H9 (cell line): ENCODE measurements around the gene NOS1AP. TPM values are rescaled to one million over a fixed set of nuclear protein-coding genes. Genes with fewer than 3 reads are reported as not detected.

Experiments used
- DNase-seq: peaks from one replicate; pipeline ENCODE4 v3.0.0-alpha.2; 2017
- H2AFZ ChIP-seq: one replicate; pipeline ENCODE4 v1.6.1; 2013; ENCODE audit warnings: mild to moderate bottlenecking, low read length, control low read depth, moderate library complexity
- H2AK5ac ChIP-seq: 2 replicates; pipeline ENCODE4 v1.6.1; 2013; ENCODE audit warnings: low read length, control low read depth, mixed read lengths; ENCODE audit not compliant: insufficient read length
- H2BK120ac ChIP-seq: one replicate; pipeline ENCODE4 v1.6.1; 2013; ENCODE audit warnings: low read depth, mild to moderate bottlenecking, low read length, control low read depth, inconsistent platforms; ENCODE audit not compliant: poor library complexity, severe bottlenecking
- H2BK12ac ChIP-seq: 2 replicates; pipeline ENCODE4 v1.6.1; 2013; ENCODE audit warnings: low read length, control low read depth, mixed read lengths, low read depth; ENCODE audit not compliant: insufficient read length
- H2BK15ac ChIP-seq: 2 replicates; pipeline ENCODE4 v1.6.1; 2013; ENCODE audit warnings: low read depth, low read length, control low read depth
- H2BK20ac ChIP-seq: one replicate; pipeline ENCODE4 v1.6.1; 2013; ENCODE audit warnings: low read depth, mild to moderate bottlenecking, low read length, control low read depth, inconsistent platforms; ENCODE audit not compliant: poor library complexity, severe bottlenecking
- H2BK5ac ChIP-seq: 2 replicates; pipeline ENCODE4 v1.6.1; 2013; ENCODE audit warnings: low read length, control low read depth, mixed read lengths; ENCODE audit not compliant: insufficient read length
- H3K14ac ChIP-seq: 2 replicates; pipeline ENCODE4 v1.6.1; 2013; ENCODE audit warnings: low read length, control low read depth; ENCODE audit not compliant: insufficient read depth
- H3K18ac ChIP-seq: 2 replicates; pipeline ENCODE4 v1.6.1; 2013; ENCODE audit warnings: low read depth, mild to moderate bottlenecking, mixed read lengths, low read length, control low read depth; ENCODE audit not compliant: insufficient read length
- H3K23ac ChIP-seq: 2 replicates; pipeline ENCODE4 v1.6.1; 2013; ENCODE audit warnings: low read length, control low read depth, mixed read lengths, low read depth; ENCODE audit not compliant: insufficient read length
- H3K23me2 ChIP-seq: 2 replicates; pipeline ENCODE4 v1.6.1; 2013; ENCODE audit warnings: low read depth, mild to moderate bottlenecking, mixed read lengths, low read length, control low read depth; ENCODE audit not compliant: insufficient read length, poor library complexity, severe bottlenecking
- H3K27ac ChIP-seq: 2 replicates; pipeline ENCODE4 v1.5.1; 2013; ENCODE audit warnings: low read length, control low read depth, mixed read lengths, low read depth; ENCODE audit not compliant: insufficient read length
- H3K27me3 ChIP-seq: 2 replicates; pipeline ENCODE4 v1.6.1; 2013; ENCODE audit warnings: low read length, control low read depth, inconsistent platforms; ENCODE audit not compliant: insufficient read depth
- H3K4ac ChIP-seq: 2 replicates; pipeline ENCODE4 v1.6.1; 2013; ENCODE audit warnings: low read depth, mild to moderate bottlenecking, control low read depth, inconsistent platforms, low read length, moderate library complexity
- H3K4me1 ChIP-seq: 2 replicates; pipeline ENCODE4 v1.6.1; 2013; ENCODE audit warnings: low read length, control low read depth, inconsistent platforms; ENCODE audit not compliant: insufficient read depth
- H3K4me2 ChIP-seq: 2 replicates; pipeline ENCODE4 v1.6.1; 2013; ENCODE audit warnings: low read length, control low read depth, mixed read lengths; ENCODE audit not compliant: insufficient read length, insufficient read depth
- H3K56ac ChIP-seq: 2 replicates; pipeline ENCODE4 v1.6.1; 2013; ENCODE audit warnings: low read depth, mild to moderate bottlenecking, mixed read lengths, low read length, control low read depth; ENCODE audit not compliant: insufficient read length
- H3K79me1 ChIP-seq: 2 replicates; pipeline ENCODE4 v1.6.1; 2013; ENCODE audit warnings: low read depth, mild to moderate bottlenecking, moderate library complexity, low read length, control low read depth, inconsistent platforms; ENCODE audit not compliant: insufficient read depth, poor library complexity, severe bottlenecking
- H3K79me2 ChIP-seq: 2 replicates; pipeline ENCODE4 v1.6.1; 2013; ENCODE audit warnings: low read length, control low read depth, inconsistent platforms; ENCODE audit not compliant: insufficient read depth
- H3K9ac ChIP-seq: 2 replicates; pipeline ENCODE4 v1.6.1; 2013; ENCODE audit warnings: low read length, control low read depth, mixed read lengths; ENCODE audit not compliant: insufficient read length; ENCODE audit errors: extremely low read depth
- H3K9me3 ChIP-seq: one replicate; pipeline ENCODE4 v1.6.1; 2013; ENCODE audit warnings: low read depth, low read length, inconsistent platforms; ENCODE audit not compliant: control insufficient read depth
- H3T11ph ChIP-seq: one replicate; pipeline ENCODE4 v1.6.1; 2013; ENCODE audit warnings: mild to moderate bottlenecking, low read length, control low read depth, inconsistent platforms
- H4K20me1 ChIP-seq: one replicate; pipeline ENCODE4 v1.6.1; 2013; ENCODE audit not compliant: control insufficient read depth, insufficient read length, insufficient read depth
- H4K5ac ChIP-seq: 2 replicates; pipeline ENCODE4 v1.6.1; 2013; ENCODE audit warnings: low read depth, mild to moderate bottlenecking, mixed read lengths, low read length, control low read depth; ENCODE audit not compliant: insufficient read length
- H4K8ac ChIP-seq: replicated peaks from 2 replicates; pipeline ENCODE4 v1.6.1; 2013; ENCODE audit warnings: low read length, control low read depth, mixed read lengths, low read depth; ENCODE audit not compliant: insufficient read length
- H4K91ac ChIP-seq: 2 replicates; pipeline ENCODE4 v1.6.1; 2013; ENCODE audit warnings: low read depth, mild to moderate bottlenecking, moderate library complexity, mixed read lengths, low read length, control low read depth; ENCODE audit not compliant: insufficient read length
- H3K27ac Mint-ChIP-seq, 3 experiments: 2 replicates in 2 of 3; 3 replicates in 1 of 3; pipeline ENCODE4 v1.8.0; 2020 to 2021; ENCODE audit warnings: mixed read lengths in 3 of 3, mild to moderate bottlenecking in 1 of 3, moderate library complexity in 1 of 3
- H3K27me3 Mint-ChIP-seq: 2 replicates; pipeline ENCODE4 v1.8.0; 2021; ENCODE audit warnings: low read depth, mild to moderate bottlenecking, moderate library complexity, mixed read lengths
- H3K36me3 Mint-ChIP-seq, 3 experiments: 2 replicates in 2 of 3; 3 replicates in 1 of 3; pipeline ENCODE4 v1.8.0; 2020 to 2021; ENCODE audit warnings: low read depth in 3 of 3, mixed read lengths in 3 of 3; ENCODE audit not compliant: insufficient read depth in 1 of 3
- H3K4me1 Mint-ChIP-seq, 2 experiments: 2 replicates each; pipeline ENCODE4 v1.8.0; 2020; ENCODE audit warnings: mixed read lengths in 2 of 2
- H3K4me3 Mint-ChIP-seq, 2 experiments: 2 replicates in 1 of 2; 3 replicates in 1 of 2; pipeline ENCODE4 v1.8.0; 2020 to 2021; ENCODE audit warnings: mild to moderate bottlenecking in 2 of 2, mixed read lengths in 2 of 2, moderate library complexity in 1 of 2
- H3K9me3 Mint-ChIP-seq, 2 experiments: 2 replicates in 1 of 2; 3 replicates in 1 of 2; pipeline ENCODE4 v1.8.0; 2020; ENCODE audit warnings: mild to moderate bottlenecking in 2 of 2, mixed read lengths in 2 of 2, moderate library complexity in 1 of 2
- WGBS: extraction: QIAGEN DNeasy Blood & Tissue Kit; methylation state at CpG from one replicate; pipeline ENCODE4 v1.1.7; 2013; ENCODE audit warnings: missing lambda C conversion rate, low lambda C conversion rate, mixed read lengths; ENCODE audit not compliant: insufficient read length; ENCODE audit errors: extremely low coverage; 5-methylcytosine and 5-hydroxymethylcytosine counted together
- total RNA-seq: library from RNA; stranded (reverse); gene quantifications from 2 replicates; pipeline ENCODE4 v1.2.1, GENCODE V29; 2021
- TF ChIP-seq, protein P1 (sequence below): fragments of 200-600 bp; sonication (generic); conservative IDR thresholded peaks from 3 replicates; pipeline ENCODE4 v1.8.0; 2021; ENCODE audit warnings: antibody characterized with exemption, mild to moderate bottlenecking

The NOS1AP gene
- total RNA-seq, 1 experiment from 2014 or later, result 8.4 TPM

- no peak overlapping the region for H2BK15ac ChIP-seq
- H3K27me3 ChIP-seq, result no peaks in the 10 kb centered on the region; the same call in 1 of the 2 replicates
- no peak overlapping the region for H3K4ac ChIP-seq
- no peak overlapping the region for H3K27ac ChIP-seq
- no peaks in the 10 kb centered on the region for H3K4me1 Mint-ChIP-seq
- H2BK120ac ChIP-seq, result no peak overlapping the region
- H3K23ac ChIP-seq, result no peak overlapping the region
- no peaks in the 10 kb centered on the region for H3K79me2 ChIP-seq
- H2AK5ac ChIP-seq, result no peak overlapping the region
- no peak overlapping the region for H2BK12ac ChIP-seq
- H3K4me2 ChIP-seq, result no peak overlapping the region
- H4K8ac ChIP-seq, result no peak overlapping the region
- TF ChIP-seq, protein P1, sequence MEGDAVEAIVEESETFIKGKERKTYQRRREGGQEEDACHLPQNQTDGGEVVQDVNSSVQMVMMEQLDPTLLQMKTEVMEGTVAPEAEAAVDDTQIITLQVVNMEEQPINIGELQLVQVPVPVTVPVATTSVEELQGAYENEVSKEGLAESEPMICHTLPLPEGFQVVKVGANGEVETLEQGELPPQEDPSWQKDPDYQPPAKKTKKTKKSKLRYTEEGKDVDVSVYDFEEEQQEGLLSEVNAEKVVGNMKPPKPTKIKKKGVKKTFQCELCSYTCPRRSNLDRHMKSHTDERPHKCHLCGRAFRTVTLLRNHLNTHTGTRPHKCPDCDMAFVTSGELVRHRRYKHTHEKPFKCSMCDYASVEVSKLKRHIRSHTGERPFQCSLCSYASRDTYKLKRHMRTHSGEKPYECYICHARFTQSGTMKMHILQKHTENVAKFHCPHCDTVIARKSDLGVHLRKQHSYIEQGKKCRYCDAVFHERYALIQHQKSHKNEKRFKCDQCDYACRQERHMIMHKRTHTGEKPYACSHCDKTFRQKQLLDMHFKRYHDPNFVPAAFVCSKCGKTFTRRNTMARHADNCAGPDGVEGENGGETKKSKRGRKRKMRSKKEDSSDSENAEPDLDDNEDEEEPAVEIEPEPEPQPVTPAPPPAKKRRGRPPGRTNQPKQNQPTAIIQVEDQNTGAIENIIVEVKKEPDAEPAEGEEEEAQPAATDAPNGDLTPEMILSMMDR, result no peak
- H3K27ac Mint-ChIP-seq, result no peak overlapping the region
- no peak overlapping the region for H2BK5ac ChIP-seq
- H3K23me2 ChIP-seq, result no peaks in the 10 kb centered on the region
- H3K56ac ChIP-seq, result no peak overlapping the region
- no peaks in the 10 kb centered on the region for H3K4me1 ChIP-seq
- no peak overlapping the region for H3K4me3 Mint-ChIP-seq
- no peak overlapping the region for H3K18ac ChIP-seq
- H3K36me3 Mint-ChIP-seq, result no peaks in the 10 kb centered on the region
- no peaks in the 10 kb centered on the region for H4K20me1 ChIP-seq
- no peaks in the 10 kb centered on the region for H3K79me1 ChIP-seq
- H4K91ac ChIP-seq, result no peak overlapping the region
- H3K14ac ChIP-seq, result no peak overlapping the region
- no CpG with 5 or more reads among the region's 3 CpGs for WGBS
- H3K9me3 Mint-ChIP-seq, result no peaks in the 10 kb centered on the region
- no peaks in the 10 kb centered on the region for H3K9me3 ChIP-seq
- no peak overlapping the region for H3K9ac ChIP-seq
- DNase-seq, result no peak
- no peak overlapping the region for H2AFZ ChIP-seq
- H3K27me3 Mint-ChIP-seq, result peaks cover 39% of the 10 kb centered on the region
- H4K5ac ChIP-seq, result no peak overlapping the region
- no peak overlapping the region for H2BK20ac ChIP-seq
- H3T11ph ChIP-seq, result no peak overlapping the region
Measured at GRCh38 chr1:162030759-162031280, 38.7 kb upstream of the NOS1AP start.
